Cardiac muscle cell (in vitro differentiated cells and primary cell): ENCODE data around the gene CHST8. TPM values are rescaled to one million over a fixed set of nuclear protein-coding genes. Genes with fewer than 3 reads are reported as not detected.
"Not testable (repeated sequence)": the region's sequence is repeated elsewhere in the genome, so short reads cannot be mapped to it uniquely, and the experiment has no call there.

ENCODE experiments used
- DNase-seq, 2 donors: peaks; one replicate each; pipeline versions ENCODE4 v3.0.0 to v3.0.0-alpha.2; 2010 to 2017; ENCODE audit warnings: low read depth in 1 of 2, low spot score in 1 of 2
- H3K27ac ChIP-seq: fragments of 200-600 bp; sonication (generic); 2 replicates; pipeline ENCODE4 v1.5.1; 2016
- H3K27me3 ChIP-seq: fragments of 200-600 bp; sonication (generic); 2 replicates; pipeline ENCODE4 v1.6.0; 2016; ENCODE audit warnings: control low read depth
- H3K36me3 ChIP-seq: fragments of 200-600 bp; sonication (generic); 2 replicates; pipeline ENCODE4 v1.5.1; 2016; ENCODE audit warnings: control low read depth
- H3K4me1 ChIP-seq: fragments of 200-600 bp; sonication (generic); 2 replicates; pipeline ENCODE4 v1.8.1; 2017; ENCODE audit warnings: low read depth, mild to moderate bottlenecking, mixed run types
- H3K4me3 ChIP-seq: fragments of 200-600 bp; sonication (generic); 2 replicates; pipeline ENCODE4 v1.5.1; 2016; ENCODE audit warnings: mild to moderate bottlenecking
- H3K9me3 ChIP-seq: fragments of 200-600 bp; sonication (generic); 2 replicates; pipeline ENCODE4 v1.5.1; 2017; ENCODE audit warnings: low read depth, mild to moderate bottlenecking, control low read depth
- CTCF ChIP-seq: IDR thresholded peaks from 2 replicates; pipeline ENCODE4 v1.5.1; 2012; ENCODE audit warnings: low read depth, mild to moderate bottlenecking, low read length
- polyA plus RNA-seq: library from polyadenylated mRNA; unstranded; fragments of >200 nt; fragmentation: Nextera tagmentation; extraction: Ambion mirVana; gene quantifications from 2 replicates; pipeline ENCODE4 v1.2.1, GENCODE V29; 2016
- total RNA-seq: library from RNA; depleted of rRNA; stranded (reverse); fragments of >200 nt; gene quantifications from 2 replicates; pipeline ENCODE4 v1.2.3, GENCODE V29; 2016

Gene CHST8
- total and polyA plus RNA-seq, 2 experiments from 2014 or later: 0.84 to 0.89 TPM

GRCh38 chr19:33602576-33603204 lies 19.1 kb upstream of the CHST8 start:
- no peak for TF ChIP-seq CTCF
- Histone ChIP-seq H3K27ac (no peak overlapping the region), H3K36me3 (no peaks in the 10 kb centered on the region), H3K27me3 (no peaks in the 10 kb centered on the region), H3K4me1 (no peaks in the 10 kb centered on the region), H3K4me3 (no peak overlapping the region), H3K9me3 (no peaks in the 10 kb centered on the region)
- no peak for DNase-seq

GRCh38 chr19:33603377-33603776 lies 18.4 kb upstream of the CHST8 start:
- Histone ChIP-seq H3K36me3 (no peaks in the 10 kb centered on the region), H3K27me3 (no peaks in the 10 kb centered on the region), H3K9me3 (no peaks in the 10 kb centered on the region), H3K4me1 (no peaks in the 10 kb centered on the region), H3K27ac (no peak overlapping the region), H3K4me3 (no peak overlapping the region)
- no peak for TF ChIP-seq CTCF
- DNase-seq: no peak

- no peaks in the 10 kb centered on the region for H3K4me1 ChIP-seq
- H3K27me3 ChIP-seq: no peaks in the 10 kb centered on the region
- H3K27ac ChIP-seq: no peak overlapping the region
- no peak for TF ChIP-seq CTCF
- no peak overlapping the region for H3K4me3 ChIP-seq
- no peaks in the 10 kb centered on the region for H3K9me3 ChIP-seq
- no peaks in the 10 kb centered on the region for H3K36me3 ChIP-seq
- DNase-seq: no peak
These were observed 17.1 kb upstream of the CHST8 start for GRCh38 chr19:33604651-33605050.

- not testable (repeated sequence) for DNase-seq
These were observed 15.9 kb upstream of the CHST8 start for GRCh38 chr19:33605803-33606295.

GRCh38 chr19:33606556-33606955 lies 15.2 kb upstream of the CHST8 start:
- no peaks in the 10 kb centered on the region for H3K4me1 ChIP-seq

More at GRCh38 chr19:33605803-33606295, 15.9 kb upstream of the CHST8 start:
- not testable (repeated sequence) for H3K9me3 ChIP-seq, H3K36me3 ChIP-seq, H3K27me3 ChIP-seq, H3K4me3 ChIP-seq, H3K27ac ChIP-seq, H3K4me1 ChIP-seq

More at GRCh38 chr19:33606556-33606955, 15.2 kb upstream of the CHST8 start:
- Histone ChIP-seq H3K27ac (no peak overlapping the region), H3K9me3 (no peaks in the 10 kb centered on the region), H3K36me3 (no peaks in the 10 kb centered on the region), H3K4me3 (no peak overlapping the region), H3K27me3 (no peaks in the 10 kb centered on the region)
- no peak for DNase-seq
- no peak for TF ChIP-seq CTCF
